HG03378 (cell line): Measurements from ENCODE around the gene CADM4.

Experiments used
- ATAC-seq: cut with Tn5 transposase; IDR thresholded peaks from one replicate; pipeline ENCODE4 v1.9.1; 2021; ENCODE audit warnings: mild to moderate bottlenecking, moderate library complexity; ENCODE audit not compliant: unreplicated experiment

Gene CADM4

GRCh38 chr19:43634872-43635560 lies 4.6 kb downstream of the CADM4 start:
- ATAC-seq: no peak

GRCh38 chr19:43634506-43634871 lies 5.2 kb downstream of the CADM4 start:
- no peak for ATAC-seq

- no peak for ATAC-seq
Measured at GRCh38 chr19:43634068-43634467, 5.6 kb downstream of the CADM4 start.

- no peak for ATAC-seq
Measured at GRCh38 chr19:43633520-43633919, 6.1 kb downstream of the CADM4 start.

- no peak for ATAC-seq
Measured at GRCh38 chr19:43631491-43631890, 8.2 kb downstream of the CADM4 start.

- no peak for ATAC-seq
Measured at GRCh38 chr19:43628646-43629326, 10.9 kb downstream of the CADM4 start.

- ATAC-seq: no peak
Measured at GRCh38 chr19:43626838-43627237, 12.8 kb downstream of the CADM4 start.

- no peak for ATAC-seq
Measured at GRCh38 chr19:43625918-43626579, 13.6 kb downstream of the CADM4 start.

GRCh38 chr19:43624933-43625332 lies 14.7 kb downstream of the CADM4 start:
- ATAC-seq: no peak

GRCh38 chr19:43623889-43624670 lies 15.6 kb downstream of the CADM4 start:
- no peak for ATAC-seq

GRCh38 chr19:43622956-43623355 lies 16.7 kb downstream of the CADM4 start:
- ATAC-seq: no peak

GRCh38 chr19:43622070-43622469 lies 17.6 kb downstream of the CADM4 start:
- no peak for ATAC-seq

- peak; percentile 3 for ATAC-seq
Measured at GRCh38 chr19:43620061-43621001, 19.3 kb downstream of the CADM4 start.

GRCh38 chr19:43619262-43620060 lies 20.2 kb downstream of the CADM4 start, which contains the start of gene ZNF428:
Gene ZNF428 (minus strand): TSS chr19:43619629. CDS start chr19:43614304, 5,325 bp downstream.
- peak; percentile 65 for ATAC-seq

- ATAC-seq: peak; percentile 27
Measured at GRCh38 chr19:43618921-43619261, 20.8 kb downstream of the CADM4 start.

GRCh38 chr19:43616954-43617353 lies 22.7 kb downstream of the CADM4 start:
- ATAC-seq: no peak

- ATAC-seq: no peak
Measured at GRCh38 chr19:43616306-43616705, 23.3 kb downstream of the CADM4 start.

GRCh38 chr19:43612374-43612773 lies 27.3 kb downstream of the CADM4 start:
- no peak for ATAC-seq

GRCh38 chr19:43611788-43612187 lies 27.9 kb downstream of the CADM4 start, which contains the start of gene SRRM5:
Gene SRRM5 (plus strand): TSS chr19:43612088. CDS start chr19:43612122, 34 bp downstream.
- no peak for ATAC-seq
